ENCODE data around the gene CCDC154. TPM values are rescaled to one million over a fixed set of nuclear protein-coding genes. Genes with fewer than 3 reads are reported as not detected.
"Not testable (repeated sequence)": the region's sequence is repeated elsewhere in the genome, so short reads cannot be mapped to it uniquely, and the experiment has no call there.

The CCDC154 gene
- total RNA-seq, 1 donor from 2014 or later = 1.5 TPM

DNA sequence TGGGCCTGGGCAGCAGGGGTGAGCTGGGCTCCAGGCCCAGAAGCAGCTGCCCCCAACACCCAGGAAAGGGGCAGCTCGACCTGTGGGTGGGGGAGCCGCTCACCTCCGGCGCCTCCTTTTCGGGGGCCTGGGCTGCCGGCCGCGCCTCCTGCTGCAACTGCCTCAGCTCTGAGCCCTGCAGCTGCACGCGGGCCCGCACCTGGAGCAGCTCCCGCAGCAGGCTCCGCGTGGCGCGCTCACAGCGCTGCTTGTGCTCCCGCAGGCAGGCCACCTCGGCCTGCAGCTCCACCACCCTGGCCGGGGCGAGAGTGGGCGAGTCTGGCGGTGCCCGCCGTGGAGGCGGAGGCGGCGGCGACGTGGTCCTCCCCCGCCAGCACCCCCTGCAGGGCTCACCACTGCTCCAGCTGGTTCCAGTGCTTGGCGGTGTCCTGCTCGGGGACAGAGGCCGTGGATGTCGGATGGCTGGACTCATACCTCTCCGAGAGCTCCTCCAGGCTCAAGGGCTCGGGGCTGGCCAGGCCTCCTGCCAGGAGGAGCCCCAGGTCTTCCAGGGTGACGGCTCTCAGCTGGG is 868 bp downstream of the CCDC154 start:
- FAIRE-seq = no peak
- Mint-ChIP-seq H3K27ac (ENCODE audit: unreplicated experiment) (no peak overlapping the region), H3K9me3 (ENCODE audit: unreplicated experiment) (no peaks in the 10 kb centered on the region), H3K27me3 (ENCODE audit: low read depth, unreplicated experiment) (peaks cover 2% of the 10 kb centered on the region), H3K4me1 (ENCODE audit: low read depth, unreplicated experiment) (no peaks in the 10 kb centered on the region), H3K36me3 (ENCODE audit: low read depth, unreplicated experiment) (peaks cover 6% of the 10 kb centered on the region), H3K4me3 (ENCODE audit: unreplicated experiment) (no peak overlapping the region)
- H3K27me3 ChIP-seq (ENCODE audit: insufficient read depth, low read length) = no peaks in the 10 kb centered on the region
- no peak for DNase-seq (ENCODE audit: low read depth)
- no peaks in the 10 kb centered on the region for H3K9me3 ChIP-seq (ENCODE audit: insufficient read depth, low read depth, low read length)
- no peaks in the 10 kb centered on the region for H3K4me1 ChIP-seq (ENCODE audit: insufficient read depth, low read length)
- no peak overlapping the region for H3K27ac ChIP-seq (ENCODE audit: low read depth, low read length)
- no peaks in the 10 kb centered on the region for H3K36me3 ChIP-seq (ENCODE audit: insufficient read depth, low read length)
- no peak for TF ChIP-seq EZH2 (IDR thresholded peaks at IDR 0.05; ENCODE audit: insufficient read depth, low read length)
- no peak for TF ChIP-seq CTCF (IDR thresholded peaks at IDR 0.05; ENCODE audit: insufficient read depth, low read depth, low read length)
- H2AFZ ChIP-seq (ENCODE audit: low read depth, low read length) = no peak overlapping the region
- H3K79me2 ChIP-seq (ENCODE audit: insufficient read depth, low read length) = no peaks in the 10 kb centered on the region
- no peak overlapping the region for H3K9ac ChIP-seq (ENCODE audit: low read length)
- H4K20me1 ChIP-seq (ENCODE audit: insufficient read depth, low read length) = no peaks in the 10 kb centered on the region
- no peak overlapping the region for H3K4me3 ChIP-seq (ENCODE audit: insufficient read depth, low read depth, low read length)
- H3K4me2 ChIP-seq (ENCODE audit: low read length) = no peak overlapping the region

GRCh38 chr16:1442697-1443096 is 1.7 kb downstream of the CCDC154 start:
- Histone ChIP-seq H3K36me3 (ENCODE audit: insufficient read depth, low read length) (no peaks in the 10 kb centered on the region), H3K79me2 (ENCODE audit: insufficient read depth, low read length) (no peaks in the 10 kb centered on the region), H3K27me3 (ENCODE audit: insufficient read depth, low read length) (no peaks in the 10 kb centered on the region), H3K9me3 (ENCODE audit: insufficient read depth, low read depth, low read length) (no peaks in the 10 kb centered on the region), H3K4me3 (ENCODE audit: insufficient read depth, low read depth, low read length) (no peak overlapping the region), H3K9ac (ENCODE audit: low read length) (no peak overlapping the region), H2AFZ (ENCODE audit: low read depth, low read length) (no peak overlapping the region), H3K4me1 (ENCODE audit: insufficient read depth, low read length) (no peaks in the 10 kb centered on the region), H3K4me2 (ENCODE audit: low read length) (no peak overlapping the region), H3K27ac (ENCODE audit: low read depth, low read length) (no peak overlapping the region), H4K20me1 (ENCODE audit: insufficient read depth, low read length) (no peaks in the 10 kb centered on the region)
- H3K36me3 Mint-ChIP-seq (ENCODE audit: low read depth, unreplicated experiment) = peaks cover 3% of the 10 kb centered on the region
- peaks cover 2% of the 10 kb centered on the region for H3K27me3 Mint-ChIP-seq (ENCODE audit: low read depth, unreplicated experiment)
- DNase-seq (ENCODE audit: low read depth) = no peak
- FAIRE-seq = no peak
- H3K4me1 Mint-ChIP-seq (ENCODE audit: low read depth, unreplicated experiment) = no peaks in the 10 kb centered on the region
- TF ChIP-seq CTCF (IDR thresholded peaks at IDR 0.05; ENCODE audit: insufficient read depth, low read depth, low read length) = no peak
- TF ChIP-seq EZH2 (IDR thresholded peaks at IDR 0.05; ENCODE audit: insufficient read depth, low read length) = no peak
- H3K4me3 Mint-ChIP-seq (ENCODE audit: unreplicated experiment) = no peak overlapping the region
- no peaks in the 10 kb centered on the region for H3K9me3 Mint-ChIP-seq (ENCODE audit: unreplicated experiment)
- H3K27ac Mint-ChIP-seq (ENCODE audit: unreplicated experiment) = no peak overlapping the region

DNA sequence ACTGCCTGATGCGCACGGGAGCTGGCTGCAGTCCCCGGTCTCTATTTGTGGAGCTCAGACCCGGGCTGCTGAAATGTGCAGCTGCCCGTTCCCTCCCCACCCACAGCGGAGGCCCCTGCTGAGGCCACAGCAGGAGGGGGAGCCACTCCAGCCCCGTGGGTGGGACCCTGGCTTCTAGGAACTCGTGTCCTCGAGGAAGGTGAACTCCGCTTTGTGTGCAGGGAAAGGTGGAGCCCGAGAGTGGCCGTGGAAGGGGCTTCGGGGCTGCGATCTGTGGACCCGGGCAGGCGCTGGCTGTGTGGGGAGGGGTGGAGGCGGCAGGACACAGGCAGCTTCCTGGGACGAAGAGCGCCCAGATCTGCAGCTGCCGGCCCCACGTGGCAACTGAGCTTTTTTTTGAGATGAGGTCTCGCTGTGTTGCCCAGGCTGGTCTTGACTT is 2.9 kb downstream of the CCDC154 start:
- no peaks in the 10 kb centered on the region for H3K79me2 ChIP-seq (ENCODE audit: insufficient read depth, low read length)
- H3K4me1 Mint-ChIP-seq (ENCODE audit: low read depth, unreplicated experiment) = no peaks in the 10 kb centered on the region
- no peak for TF ChIP-seq EZH2 (IDR thresholded peaks at IDR 0.05; ENCODE audit: insufficient read depth, low read length)
- no peak for TF ChIP-seq CTCF (IDR thresholded peaks at IDR 0.05; ENCODE audit: insufficient read depth, low read depth, low read length)
- no peaks in the 10 kb centered on the region for H3K36me3 ChIP-seq (ENCODE audit: insufficient read depth, low read length)
- H3K4me3 Mint-ChIP-seq (ENCODE audit: unreplicated experiment) = no peak overlapping the region
- peaks cover 3% of the 10 kb centered on the region for H3K36me3 Mint-ChIP-seq (ENCODE audit: low read depth, unreplicated experiment)
- no peaks in the 10 kb centered on the region for H3K9me3 ChIP-seq (ENCODE audit: insufficient read depth, low read depth, low read length)
- no peak overlapping the region for H2AFZ ChIP-seq (ENCODE audit: low read depth, low read length)
- H4K20me1 ChIP-seq (ENCODE audit: insufficient read depth, low read length) = no peaks in the 10 kb centered on the region
- H3K27me3 Mint-ChIP-seq (ENCODE audit: low read depth, unreplicated experiment) = peaks cover 2% of the 10 kb centered on the region
- no peaks in the 10 kb centered on the region for H3K27me3 ChIP-seq (ENCODE audit: insufficient read depth, low read length)
- H3K27ac ChIP-seq (ENCODE audit: low read depth, low read length) = no peak overlapping the region
- no peaks in the 10 kb centered on the region for H3K9me3 Mint-ChIP-seq (ENCODE audit: unreplicated experiment)
- FAIRE-seq = no peak
- no peak overlapping the region for H3K9ac ChIP-seq (ENCODE audit: low read length)
- no peak overlapping the region for H3K27ac Mint-ChIP-seq (ENCODE audit: unreplicated experiment)
- H3K4me2 ChIP-seq (ENCODE audit: low read length) = no peak overlapping the region
- no peaks in the 10 kb centered on the region for H3K4me1 ChIP-seq (ENCODE audit: insufficient read depth, low read length)
- no peak overlapping the region for H3K4me3 ChIP-seq (ENCODE audit: insufficient read depth, low read depth, low read length)
- no peak for DNase-seq (ENCODE audit: low read depth)

DNA sequence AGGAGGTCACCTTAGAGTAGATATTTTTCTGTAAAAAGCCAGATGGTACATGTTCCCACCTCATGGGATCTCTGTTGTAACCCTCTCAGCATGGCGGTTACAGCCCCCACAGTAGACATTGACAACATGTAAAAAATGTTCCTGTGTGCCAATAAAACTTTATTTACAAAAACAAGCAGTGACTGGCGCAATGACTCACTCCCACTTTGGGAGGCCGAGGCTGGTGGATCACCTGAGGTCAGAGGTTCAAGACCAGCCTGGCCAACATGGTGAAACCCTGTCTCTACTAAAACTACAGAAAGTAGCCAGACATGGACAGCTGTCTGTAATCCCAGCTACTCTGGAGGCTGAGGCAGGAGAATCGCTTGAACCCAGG is 4.7 kb downstream of the CCDC154 start:
- H2AFZ ChIP-seq (ENCODE audit: low read depth, low read length); H3K9me3 Mint-ChIP-seq (ENCODE audit: unreplicated experiment); H3K9me3 ChIP-seq (ENCODE audit: insufficient read depth, low read depth, low read length); DNase-seq (ENCODE audit: low read depth); H4K20me1 ChIP-seq (ENCODE audit: insufficient read depth, low read length); H3K27ac ChIP-seq (ENCODE audit: low read depth, low read length); H3K4me1 Mint-ChIP-seq (ENCODE audit: low read depth, unreplicated experiment); H3K79me2 ChIP-seq (ENCODE audit: insufficient read depth, low read length); H3K27me3 Mint-ChIP-seq (ENCODE audit: low read depth, unreplicated experiment); H3K36me3 ChIP-seq (ENCODE audit: insufficient read depth, low read length); FAIRE-seq; H3K4me2 ChIP-seq (ENCODE audit: low read length); H3K36me3 Mint-ChIP-seq (ENCODE audit: low read depth, unreplicated experiment); H3K27ac Mint-ChIP-seq (ENCODE audit: unreplicated experiment); H3K4me3 ChIP-seq (ENCODE audit: insufficient read depth, low read depth, low read length); H3K4me1 ChIP-seq (ENCODE audit: insufficient read depth, low read length); H3K27me3 ChIP-seq (ENCODE audit: insufficient read depth, low read length); H3K4me3 Mint-ChIP-seq (ENCODE audit: unreplicated experiment); H3K9ac ChIP-seq (ENCODE audit: low read length): not testable (repeated sequence)
